HUES48 (cell line): ENCODE data around the gene GAN.
"Not testable (repeated sequence)": the region's sequence is repeated elsewhere in the genome, so short reads cannot be mapped to it uniquely, and the experiment has no call there.

ENCODE experiments used
- H3K27ac ChIP-seq: one replicate; pipeline ENCODE4 v1.7.0; 2013; ENCODE audit warnings: low read depth, low read length, inconsistent platforms
- H3K27me3 ChIP-seq: 2 replicates; pipeline ENCODE4 v1.6.1; 2013; ENCODE audit warnings: mild to moderate bottlenecking, low read length; ENCODE audit not compliant: control insufficient read depth, insufficient read depth
- H3K36me3 ChIP-seq: 2 replicates; pipeline ENCODE4 v1.6.1; 2013; ENCODE audit warnings: low read length; ENCODE audit not compliant: control insufficient read depth, insufficient read depth
- H3K4me1 ChIP-seq: 2 replicates; pipeline ENCODE4 v1.6.1; 2013; ENCODE audit warnings: mild to moderate bottlenecking, low read length; ENCODE audit not compliant: control insufficient read depth, insufficient read depth
- H3K4me3 ChIP-seq: 2 replicates; pipeline ENCODE4 v1.5.1; 2013; ENCODE audit warnings: mild to moderate bottlenecking, low read depth, low read length
- H3K9ac ChIP-seq: 2 replicates; pipeline ENCODE4 v1.6.1; 2013; ENCODE audit warnings: mild to moderate bottlenecking, low read depth, low read length, moderate library complexity
- H3K9me3 ChIP-seq: 2 replicates; pipeline ENCODE4 v1.6.1; 2013; ENCODE audit warnings: low read length; ENCODE audit not compliant: control insufficient read depth, insufficient read depth

The GAN gene

GRCh38 chr16:81413245-81413990, 98.7 kb downstream of the GAN start:
- H3K27me3 ChIP-seq, result no peaks in the 10 kb centered on the region
- H3K27ac ChIP-seq, result no peak overlapping the region
- no peak overlapping the region for H3K4me3 ChIP-seq
- no peaks in the 10 kb centered on the region for H3K36me3 ChIP-seq
- no peak overlapping the region for H3K9ac ChIP-seq
- H3K4me1 ChIP-seq, result peaks cover 17% of the 10 kb centered on the region
- H3K9me3 ChIP-seq, result no peaks in the 10 kb centered on the region

GRCh38 chr16:81415751-81416150, 101.0 kb downstream of the GAN start:
- Histone ChIP-seq H3K27ac (no peak overlapping the region), H3K9me3 (no peaks in the 10 kb centered on the region), H3K9ac (no peak overlapping the region), H3K4me3 (no peak overlapping the region), H3K27me3 (no peaks in the 10 kb centered on the region), H3K36me3 (no peaks in the 10 kb centered on the region), H3K4me1 (peaks cover 15% of the 10 kb centered on the region)

GRCh38 chr16:81416749-81417148, 102.0 kb downstream of the GAN start:
- no peak overlapping the region for H3K27ac ChIP-seq
- H3K36me3 ChIP-seq, result no peaks in the 10 kb centered on the region
- no peaks in the 10 kb centered on the region for H3K9me3 ChIP-seq
- no peak overlapping the region for H3K4me3 ChIP-seq
- H3K9ac ChIP-seq, result no peak overlapping the region
- H3K27me3 ChIP-seq, result no peaks in the 10 kb centered on the region
- peaks cover 11% of the 10 kb centered on the region for H3K4me1 ChIP-seq

GRCh38 chr16:81417210-81417609, 102.4 kb downstream of the GAN start:
- Histone ChIP-seq H3K27ac (no peak overlapping the region), H3K9me3 (no peaks in the 10 kb centered on the region), H3K36me3 (no peaks in the 10 kb centered on the region), H3K27me3 (no peaks in the 10 kb centered on the region), H3K4me1 (peaks cover 11% of the 10 kb centered on the region), H3K9ac (no peak overlapping the region), H3K4me3 (no peak overlapping the region)

DNA sequence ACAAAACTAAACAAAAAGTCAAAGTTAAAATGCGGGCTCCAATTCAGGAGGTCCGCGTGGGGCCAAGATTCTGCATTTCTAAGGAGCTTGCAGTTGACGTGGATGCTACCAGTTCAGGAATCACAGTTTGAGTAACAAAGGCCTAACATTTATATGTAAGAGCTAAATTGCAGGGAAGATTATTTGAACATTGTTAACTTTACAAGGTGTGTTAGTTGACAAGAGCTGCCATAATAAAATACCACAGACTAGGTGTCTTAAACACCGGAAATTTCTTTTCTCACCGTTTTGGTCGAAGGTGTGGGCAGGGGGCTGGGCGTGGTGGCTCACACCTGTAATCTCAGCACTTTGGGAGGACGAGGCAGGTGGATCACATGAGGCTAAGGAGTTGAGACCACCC, 105.0 kb downstream of the GAN start:
- Histone ChIP-seq H3K9ac (no peak overlapping the region), H3K9me3 (no peaks in the 10 kb centered on the region), H3K27ac (no peak overlapping the region), H3K36me3 (no peaks in the 10 kb centered on the region), H3K27me3 (no peaks in the 10 kb centered on the region), H3K4me3 (no peak overlapping the region), H3K4me1 (0 out of 2 replicates have a peak, but pooled peaks cover 5% of the 10 kb centered on the region)

DNA sequence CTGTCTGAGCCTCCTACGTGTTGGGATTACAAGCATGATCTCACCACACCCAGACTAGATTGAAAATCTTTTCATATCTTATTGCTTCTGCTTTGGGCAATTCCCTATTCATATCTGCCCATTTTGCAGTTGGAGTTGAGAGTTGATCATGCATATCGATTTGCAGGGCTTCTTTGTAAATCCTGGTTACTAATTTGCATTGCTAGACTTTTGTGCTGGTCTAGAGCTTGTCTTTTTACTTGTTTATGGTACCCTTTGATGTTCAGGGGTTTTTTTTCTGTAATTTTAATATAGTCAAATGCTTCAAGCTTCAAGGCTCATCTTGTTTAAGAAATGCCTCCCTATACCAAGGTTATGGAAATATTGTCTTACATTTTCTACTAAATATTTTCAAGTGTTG, 106.4 kb downstream of the GAN start:
- no peaks in the 10 kb centered on the region for H3K27me3 ChIP-seq
- H3K9me3 ChIP-seq, result no peaks in the 10 kb centered on the region
- H3K4me3 ChIP-seq, result no peak overlapping the region
- H3K9ac ChIP-seq, result no peak overlapping the region
- no peaks in the 10 kb centered on the region for H3K4me1 ChIP-seq
- no peaks in the 10 kb centered on the region for H3K36me3 ChIP-seq
- H3K27ac ChIP-seq, result no peak overlapping the region

GRCh38 chr16:81421536-81421935, 106.8 kb downstream of the GAN start:
- Histone ChIP-seq H3K4me3 (no peak overlapping the region), H3K9ac (no peak overlapping the region), H3K36me3 (no peaks in the 10 kb centered on the region), H3K4me1 (no peaks in the 10 kb centered on the region), H3K27ac (no peak overlapping the region), H3K9me3 (no peaks in the 10 kb centered on the region), H3K27me3 (no peaks in the 10 kb centered on the region)

GRCh38 chr16:81422153-81422552, 107.4 kb downstream of the GAN start:
- not testable (repeated sequence) for H3K27ac ChIP-seq, H3K9ac ChIP-seq, H3K4me1 ChIP-seq, H3K36me3 ChIP-seq, H3K4me3 ChIP-seq, H3K9me3 ChIP-seq, H3K27me3 ChIP-seq

DNA sequence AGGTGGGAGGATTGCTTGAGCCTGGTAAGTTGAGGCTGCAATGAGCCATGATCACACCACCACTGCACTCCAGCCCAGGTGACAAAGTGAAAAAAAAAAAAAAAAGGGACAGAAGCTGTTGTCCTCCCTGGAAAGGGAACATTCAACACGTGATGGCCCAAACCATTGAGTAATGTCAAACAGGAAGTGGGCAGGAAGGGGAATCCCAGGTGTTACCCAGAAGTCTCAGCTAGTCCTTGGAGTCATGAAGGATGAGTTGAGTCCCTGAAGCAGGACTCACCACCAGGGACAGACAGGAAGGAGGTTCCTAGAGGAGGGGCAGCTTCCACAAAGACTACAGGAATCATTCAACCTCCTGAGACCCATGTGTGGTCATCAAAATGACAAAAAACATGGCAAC, 110.0 kb downstream of the GAN start:
- no peaks in the 10 kb centered on the region; the same call in 1 of the 2 replicates for H3K4me1 ChIP-seq
- H3K9me3 ChIP-seq, result no peaks in the 10 kb centered on the region
- H3K27me3 ChIP-seq, result no peaks in the 10 kb centered on the region
- no peaks in the 10 kb centered on the region for H3K36me3 ChIP-seq
- H3K4me3 ChIP-seq, result no peak overlapping the region
- no peak overlapping the region for H3K27ac ChIP-seq
- no peak overlapping the region for H3K9ac ChIP-seq

GRCh38 chr16:81427219-81427618, 112.5 kb downstream of the GAN start:
- H3K27ac ChIP-seq, result no peak overlapping the region
- H3K4me3 ChIP-seq, result no peak overlapping the region
- no peaks in the 10 kb centered on the region for H3K27me3 ChIP-seq
- H3K4me1 ChIP-seq, result no peaks in the 10 kb centered on the region; the same call in 1 of the 2 replicates
- no peaks in the 10 kb centered on the region for H3K9me3 ChIP-seq
- no peak overlapping the region for H3K9ac ChIP-seq
- no peaks in the 10 kb centered on the region for H3K36me3 ChIP-seq

- peaks cover 6% of the 10 kb centered on the region; the same call in 1 of the 2 replicates for H3K4me1 ChIP-seq
- no peaks in the 10 kb centered on the region for H3K36me3 ChIP-seq
- H3K9me3 ChIP-seq, result no peaks in the 10 kb centered on the region
- no peak overlapping the region for H3K9ac ChIP-seq
- no peaks in the 10 kb centered on the region for H3K27me3 ChIP-seq
- H3K4me3 ChIP-seq, result no peak overlapping the region
- H3K27ac ChIP-seq, result no peak overlapping the region
Observed at GRCh38 chr16:81429045-81429521, 114.3 kb downstream of the GAN start.
